NCI-H524 treated with DMSO at 0.1 percent for 48 hours (cell line): ENCODE data around the gene IL32.
"Not testable (repeated sequence)": the region's sequence is repeated elsewhere in the genome, so short reads cannot be mapped to it uniquely, and the experiment has no call there.

Experiments used
- DNase-seq: peaks from one replicate; lab custom pipeline; 2025; lab: John Stamatoyannopoulos, UW

Gene IL32

DNA sequence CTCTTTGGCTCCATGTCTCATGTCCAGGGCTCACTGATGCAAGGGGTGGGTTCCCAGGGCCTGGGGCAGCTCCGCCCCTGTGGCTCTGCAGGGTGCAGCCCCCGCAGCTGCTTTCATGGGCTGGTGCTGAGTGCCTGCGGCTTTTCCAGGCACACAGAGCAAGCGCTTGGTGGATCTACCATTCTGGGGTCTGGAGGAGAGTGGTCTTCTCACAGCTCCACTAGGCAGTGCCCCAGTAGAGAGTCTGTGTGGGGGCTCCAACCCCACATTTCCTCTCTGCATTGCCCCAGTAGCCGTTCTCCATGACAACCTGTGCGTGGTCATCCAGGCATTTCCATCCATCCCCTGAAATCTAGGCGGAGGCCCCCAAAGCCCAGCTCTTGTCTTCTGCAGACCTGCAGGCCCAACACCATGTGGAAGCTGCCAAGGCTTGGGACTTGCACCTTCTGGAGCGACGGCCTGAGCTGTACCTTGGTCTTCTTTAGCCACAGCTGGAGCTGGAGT is 5.2 kb downstream of the IL32 start:
- no peak for DNase-seq

DNA sequence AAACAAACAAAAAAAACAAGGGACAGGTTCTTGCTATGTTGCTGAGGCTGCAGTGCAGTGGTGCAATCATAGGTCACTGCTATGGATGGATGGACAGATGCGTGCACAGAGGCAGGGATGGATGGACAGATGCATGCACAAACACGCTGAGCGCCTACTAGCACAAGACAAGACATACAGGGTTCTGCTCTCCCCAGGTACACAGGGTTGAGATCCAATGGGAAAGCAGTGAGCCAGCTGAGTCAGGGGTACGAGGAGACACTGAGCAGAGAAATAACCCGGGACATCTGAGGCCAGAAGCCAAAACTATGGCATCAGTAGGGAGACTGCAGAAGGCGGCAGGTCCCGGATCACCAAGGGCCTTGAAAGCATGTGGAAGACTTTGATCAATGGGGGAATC is 6.2 kb downstream of the IL32 start:
- no peak for DNase-seq

DNA sequence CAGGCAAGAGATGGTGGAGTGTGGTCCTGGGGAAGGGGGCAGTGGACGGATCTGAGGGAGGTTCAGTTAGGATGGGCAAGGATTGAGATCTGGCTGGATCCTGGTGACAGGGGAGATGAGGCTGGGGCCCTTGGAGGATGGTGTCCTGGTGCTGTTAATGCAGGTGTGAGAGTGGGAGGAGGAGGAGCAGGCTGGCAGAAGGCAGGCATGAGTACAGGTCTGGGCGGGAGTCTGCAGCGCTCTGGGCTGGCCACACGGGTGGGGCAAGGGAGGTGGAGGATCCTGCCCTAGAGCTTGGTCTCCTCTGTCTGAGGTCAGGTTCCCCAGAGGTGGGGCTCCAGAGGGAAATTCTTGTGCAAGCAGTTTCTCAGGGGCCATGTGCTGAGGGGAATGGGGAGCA is 6.7 kb downstream of the IL32 start:
- not testable (repeated sequence) for DNase-seq

DNA sequence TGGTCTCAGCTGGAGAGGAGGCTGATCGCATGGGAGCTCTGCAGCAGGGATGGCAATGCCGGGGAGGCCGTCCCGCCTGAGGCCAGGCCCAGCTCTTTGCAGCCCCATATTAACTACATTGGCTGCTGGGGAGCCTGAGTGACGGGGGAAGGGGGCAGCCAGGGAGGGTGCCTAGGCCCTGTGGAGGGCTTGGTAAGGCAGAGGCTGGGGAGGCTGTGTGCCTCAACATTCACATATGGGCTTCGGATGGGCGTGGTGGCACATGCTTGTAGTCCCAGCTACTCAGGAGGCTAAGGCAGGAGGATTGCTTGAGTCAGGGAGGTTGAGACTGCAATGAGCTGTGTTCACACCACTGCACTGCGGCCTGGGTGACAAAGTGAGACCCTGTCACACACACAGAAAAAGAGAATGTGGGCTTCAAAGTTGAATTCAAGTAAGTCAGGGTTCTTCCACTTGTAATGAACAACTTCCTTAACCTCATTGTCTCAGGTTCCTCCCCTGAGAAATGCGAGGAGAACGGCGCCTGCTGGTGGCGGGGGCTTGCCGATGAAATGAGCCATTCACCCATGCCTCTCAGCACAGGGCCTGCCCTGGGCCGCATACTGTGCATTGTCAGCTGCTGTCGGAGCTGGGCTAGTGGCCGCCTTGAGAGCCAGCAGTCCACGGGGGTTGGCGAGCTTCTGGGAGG is 7.3 kb downstream of the IL32 start:
- not testable (repeated sequence) for DNase-seq

DNA sequence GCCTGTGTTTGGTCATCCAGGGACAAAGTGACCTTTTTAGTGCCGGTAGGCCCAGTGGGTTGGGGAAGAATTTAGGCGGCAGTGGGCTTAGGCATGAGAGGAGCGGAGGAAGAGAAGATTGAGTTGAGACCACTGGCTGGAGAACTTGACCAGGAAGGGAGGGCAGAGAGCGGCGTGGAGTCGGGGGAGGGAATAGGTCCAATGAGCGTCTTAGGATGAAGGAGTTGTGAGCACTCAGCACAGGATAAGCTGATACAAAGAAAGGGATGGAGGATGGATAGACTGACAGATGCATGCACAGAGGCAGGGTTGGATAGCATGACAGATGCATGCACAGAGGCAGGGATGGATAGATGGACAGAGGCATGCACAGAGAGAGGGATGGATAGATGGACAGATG is 8.0 kb downstream of the IL32 start:
- no peak for DNase-seq

DNA sequence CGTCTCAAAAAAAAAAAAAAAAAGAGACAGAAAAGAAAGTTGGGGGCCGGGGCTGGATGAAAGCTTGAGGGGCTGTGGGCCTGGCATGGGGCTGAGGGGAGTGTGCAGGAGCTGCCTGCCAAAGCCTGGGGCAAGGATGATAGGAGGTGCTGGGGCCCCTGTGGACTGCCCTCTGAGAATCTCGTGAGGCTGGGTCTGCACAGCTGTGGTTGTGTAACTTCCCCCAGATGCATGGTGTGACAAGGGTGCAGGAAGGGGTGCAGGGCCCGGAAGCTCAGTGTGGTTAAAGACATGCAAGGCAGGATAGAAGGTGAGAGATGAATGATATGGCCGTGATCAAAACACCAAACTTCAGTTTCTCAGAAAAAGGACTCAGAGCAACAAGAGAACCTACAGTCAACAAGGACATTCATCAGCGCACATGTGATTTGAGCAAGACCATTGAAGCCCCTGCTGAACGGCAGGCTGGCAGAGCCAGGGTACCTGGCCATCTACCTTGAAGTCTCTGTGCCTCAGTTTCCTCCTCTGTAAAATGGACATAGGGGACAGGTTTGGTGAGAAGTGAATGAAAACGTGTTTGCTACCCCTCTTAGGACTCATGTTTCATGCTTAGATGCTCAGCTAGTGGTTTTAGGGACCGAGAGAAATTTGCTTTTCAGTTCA is 9.6 kb downstream of the IL32 start:
- no peak for DNase-seq

DNA sequence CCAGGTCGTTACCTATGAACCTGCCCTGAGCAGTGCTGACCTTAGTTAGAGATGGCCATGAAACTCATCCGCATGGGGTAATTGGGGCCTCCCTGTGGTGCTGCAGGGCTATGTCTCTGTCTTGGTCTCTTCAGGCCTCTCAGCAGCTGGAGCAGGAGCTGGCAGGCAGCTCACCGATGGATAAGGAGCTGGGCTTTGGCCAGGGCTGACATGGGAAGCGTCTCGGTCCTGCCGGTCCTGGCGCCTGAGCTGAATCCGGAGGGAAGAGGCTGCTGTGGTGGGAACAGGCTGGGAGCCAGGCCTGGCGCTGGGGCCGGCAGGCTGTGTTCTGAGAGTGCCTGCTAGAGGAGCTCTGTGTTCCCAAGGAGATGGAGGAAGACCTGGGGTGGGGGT is 10.1 kb downstream of the IL32 start:
- DNase-seq: no peak

DNA sequence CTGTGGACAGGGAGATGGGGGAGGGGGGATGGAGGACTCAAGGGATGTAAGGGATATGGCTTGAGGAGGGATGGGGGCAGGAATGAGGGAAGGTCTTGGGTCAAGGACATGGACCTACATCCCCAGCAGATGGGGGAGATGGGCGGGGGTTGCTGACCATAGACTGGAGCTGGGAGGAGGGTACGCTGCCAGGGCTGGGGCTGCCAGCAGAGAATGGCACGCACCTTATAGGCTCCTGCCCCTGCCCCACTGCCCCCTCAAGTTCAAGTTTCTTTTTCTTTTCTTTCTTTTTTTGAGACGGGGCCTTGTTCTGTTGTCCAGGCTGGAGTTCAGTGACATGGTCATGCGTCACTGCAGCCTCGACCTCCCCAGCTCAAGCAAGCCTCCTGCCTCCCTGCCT is 10.5 kb downstream of the IL32 start:
- DNase-seq: not testable (repeated sequence)

DNA sequence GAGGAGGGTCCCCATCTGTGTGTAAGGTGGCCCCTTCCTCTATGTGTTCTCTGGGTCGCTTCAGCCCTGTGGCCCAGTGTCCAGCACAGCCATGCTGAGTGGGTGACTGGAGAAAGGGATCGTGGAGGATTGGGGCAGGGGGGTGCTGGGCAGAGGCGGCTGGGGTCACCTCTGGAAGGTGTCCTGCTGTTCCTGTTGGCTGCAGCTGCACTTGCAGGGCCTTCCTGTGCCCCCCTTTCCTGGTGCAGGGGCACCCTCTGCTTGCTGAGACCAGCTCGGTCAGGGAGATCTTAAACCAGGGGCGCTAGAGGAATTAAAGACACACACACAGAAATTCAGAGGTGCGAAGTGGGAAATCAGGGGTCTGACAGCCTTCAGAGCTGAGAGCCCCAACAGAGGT is 11.1 kb downstream of the IL32 start:
- no peak for DNase-seq

DNA sequence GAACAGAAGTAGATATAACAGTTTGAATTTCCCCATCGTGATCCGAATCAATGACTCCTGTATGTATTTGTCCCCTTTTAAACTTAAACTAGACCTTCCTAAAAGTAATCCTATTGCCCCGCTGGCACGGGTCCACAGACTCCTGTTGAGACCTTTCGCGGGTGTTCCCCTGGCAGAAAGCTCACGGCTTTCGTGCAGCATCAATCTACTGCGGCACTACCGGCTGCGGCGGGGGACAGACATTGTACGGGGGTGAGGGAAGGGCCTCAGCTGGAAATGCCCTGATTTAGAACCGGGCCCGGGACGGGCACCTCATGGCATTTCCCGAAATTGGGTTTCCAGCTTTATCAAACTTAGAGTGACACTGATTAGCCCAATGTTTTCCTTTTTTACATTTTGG is 14.6 kb downstream of the IL32 start:
- no peak for DNase-seq

DNA sequence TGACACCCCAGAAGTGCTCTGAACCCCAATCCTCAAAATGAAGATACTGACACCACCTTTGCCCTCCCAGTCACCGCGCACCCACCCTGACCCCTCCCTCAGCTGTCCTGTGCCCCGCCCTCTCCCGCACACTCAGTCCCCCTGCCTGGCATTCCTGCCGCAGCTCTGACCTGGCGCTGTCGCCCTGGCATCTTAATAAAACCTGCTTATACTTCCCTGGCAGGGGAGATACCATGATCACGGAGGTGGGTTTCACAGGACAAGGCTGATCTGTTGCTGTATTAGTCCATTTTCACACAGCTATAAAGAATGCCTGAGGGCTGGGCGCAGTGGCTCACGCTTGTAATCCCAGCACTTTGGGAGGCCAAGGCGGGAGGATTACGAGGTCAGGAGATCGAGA is 16.5 kb downstream of the IL32 start:
- not testable (repeated sequence) for DNase-seq

DNA sequence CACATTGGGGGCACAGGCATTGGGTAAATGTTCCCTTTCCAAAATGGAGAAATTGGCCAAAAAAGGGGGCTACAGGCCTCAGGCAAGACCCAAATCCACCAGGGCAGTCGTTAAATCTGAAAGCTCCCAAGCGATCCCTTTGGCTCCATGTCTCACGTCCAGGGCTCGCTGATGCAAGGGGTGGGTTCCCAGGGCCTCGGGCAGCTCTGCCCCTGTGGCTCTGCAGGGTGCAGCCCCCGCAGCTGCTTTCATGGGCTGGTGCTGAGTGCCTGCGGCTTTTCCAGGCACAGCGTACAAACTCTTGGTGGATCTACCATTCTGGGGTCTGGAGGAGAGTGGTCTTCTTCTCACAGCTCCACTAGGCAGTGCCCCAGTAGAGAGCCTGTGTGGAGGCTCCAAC is 18.0 kb downstream of the IL32 start:
- DNase-seq: not testable (repeated sequence)

DNA sequence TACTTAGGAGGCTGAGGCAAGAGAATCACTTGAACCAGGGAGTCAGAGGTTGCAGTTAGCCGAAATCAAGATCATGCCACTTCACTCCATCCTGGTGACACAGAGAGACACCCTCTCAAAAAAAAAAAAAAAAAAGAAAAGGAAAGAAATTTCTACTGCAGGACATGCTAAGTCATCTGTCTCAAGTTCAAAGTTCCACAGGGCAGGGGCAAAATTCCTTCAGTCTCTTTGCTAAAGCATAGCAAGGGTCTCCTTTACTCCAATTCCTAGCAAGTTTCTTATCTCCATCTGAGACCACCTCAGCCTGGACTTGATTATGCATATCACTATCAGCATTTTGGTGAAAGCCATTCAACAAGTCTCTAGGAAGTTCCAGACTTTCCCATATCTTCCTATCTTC is 19.1 kb downstream of the IL32 start:
- DNase-seq: no peak

DNA sequence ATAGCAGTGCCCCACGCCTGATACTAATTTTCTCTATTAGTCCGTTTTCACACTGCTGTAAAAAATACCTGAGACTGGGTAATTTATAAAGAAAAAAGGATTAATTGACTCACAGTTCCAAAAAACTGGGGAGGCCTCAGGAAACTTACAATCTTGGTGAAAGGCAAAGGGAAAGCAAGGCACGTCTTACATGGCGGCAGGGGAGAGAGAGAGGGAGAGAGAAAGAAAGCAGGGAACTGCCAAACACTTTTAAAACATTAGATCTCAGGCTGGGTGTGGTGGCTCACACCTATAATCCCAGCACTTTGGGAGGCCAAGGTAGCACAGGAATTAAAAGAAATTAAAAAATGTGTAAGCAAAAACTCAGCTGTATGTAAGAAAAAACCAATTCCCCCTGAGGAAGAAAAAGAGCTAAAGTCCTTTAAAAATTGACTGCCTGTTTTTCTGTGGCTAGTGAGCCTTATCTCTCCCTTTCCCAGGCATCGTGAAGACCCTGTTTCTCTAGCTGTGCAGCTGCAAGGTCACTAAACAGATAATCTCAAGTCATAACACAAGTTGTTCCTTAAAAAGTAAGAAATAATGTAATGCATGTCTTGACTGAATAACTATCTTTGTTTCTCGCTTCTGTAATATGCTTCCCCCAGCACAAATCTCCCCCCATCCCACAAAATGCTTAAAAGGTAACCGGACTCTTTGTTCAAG is 19.7 kb downstream of the IL32 start:
- no peak for DNase-seq

DNA sequence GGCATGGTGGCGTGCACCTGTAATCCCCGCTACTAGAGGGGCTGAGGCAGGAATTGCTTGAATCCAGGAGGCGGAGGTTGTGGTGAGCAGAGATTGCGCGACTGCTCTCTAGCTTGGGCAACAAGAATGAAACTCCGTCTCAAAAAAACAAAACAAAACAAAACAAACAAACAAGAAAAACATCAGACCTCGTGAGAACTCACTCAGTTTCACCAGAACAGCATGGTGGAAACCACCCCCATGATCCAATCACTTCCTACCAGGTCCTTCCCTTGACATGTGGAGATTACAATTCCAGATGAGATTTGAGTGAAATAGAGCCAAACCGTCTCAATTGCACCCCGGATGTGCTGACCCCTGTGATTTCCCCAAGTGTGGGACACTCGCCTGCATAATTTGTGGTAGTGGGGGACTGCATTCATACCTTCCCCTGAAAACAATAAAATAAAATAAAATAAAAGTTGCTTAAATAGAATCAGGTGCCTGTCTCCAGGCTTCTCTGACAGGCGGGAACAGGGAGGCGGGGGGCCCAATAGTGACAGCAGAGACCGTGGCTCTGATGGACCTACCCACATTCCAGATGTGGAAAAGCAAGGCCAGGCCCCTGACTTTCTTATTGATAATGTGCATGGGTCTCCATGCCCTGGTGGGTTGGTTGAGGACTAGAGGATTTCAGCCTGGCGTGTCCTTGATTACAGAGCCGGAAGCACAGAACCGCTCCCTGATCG is 20.6 kb downstream of the IL32 start:
- DNase-seq: no peak

DNA sequence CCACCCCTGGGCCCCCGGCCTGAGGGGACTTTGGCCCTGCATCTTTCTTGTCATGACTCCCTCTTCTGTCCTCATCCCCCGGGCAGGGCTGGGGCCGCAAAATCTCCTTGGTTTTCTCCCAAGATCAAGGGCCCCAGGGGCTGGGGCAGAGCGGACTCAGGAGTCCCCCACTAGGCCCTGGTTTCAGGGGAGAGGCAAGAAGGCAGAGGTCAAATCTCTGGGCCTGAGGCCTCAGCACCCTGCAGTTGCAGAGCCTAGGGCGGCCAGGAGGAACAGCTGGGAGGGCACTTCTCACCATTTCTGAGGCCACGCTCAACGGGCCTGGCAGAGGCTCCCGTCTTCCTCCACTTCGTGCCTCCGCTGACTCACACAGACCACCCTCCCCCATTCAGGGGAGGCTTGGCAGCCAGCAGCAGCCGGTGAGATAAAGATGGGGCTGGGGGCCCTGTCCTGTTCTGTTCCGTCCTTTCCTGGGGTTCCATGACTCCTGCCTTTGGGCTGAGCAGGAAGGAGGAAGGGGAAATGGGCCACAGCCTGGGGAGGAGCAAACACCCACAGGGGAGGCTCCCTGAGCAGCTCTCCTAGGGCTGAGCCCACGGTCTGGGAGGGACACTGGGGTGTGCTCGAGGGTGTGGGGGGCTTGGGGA is 21.3 kb downstream of the IL32 start:
- no peak for DNase-seq

DNA sequence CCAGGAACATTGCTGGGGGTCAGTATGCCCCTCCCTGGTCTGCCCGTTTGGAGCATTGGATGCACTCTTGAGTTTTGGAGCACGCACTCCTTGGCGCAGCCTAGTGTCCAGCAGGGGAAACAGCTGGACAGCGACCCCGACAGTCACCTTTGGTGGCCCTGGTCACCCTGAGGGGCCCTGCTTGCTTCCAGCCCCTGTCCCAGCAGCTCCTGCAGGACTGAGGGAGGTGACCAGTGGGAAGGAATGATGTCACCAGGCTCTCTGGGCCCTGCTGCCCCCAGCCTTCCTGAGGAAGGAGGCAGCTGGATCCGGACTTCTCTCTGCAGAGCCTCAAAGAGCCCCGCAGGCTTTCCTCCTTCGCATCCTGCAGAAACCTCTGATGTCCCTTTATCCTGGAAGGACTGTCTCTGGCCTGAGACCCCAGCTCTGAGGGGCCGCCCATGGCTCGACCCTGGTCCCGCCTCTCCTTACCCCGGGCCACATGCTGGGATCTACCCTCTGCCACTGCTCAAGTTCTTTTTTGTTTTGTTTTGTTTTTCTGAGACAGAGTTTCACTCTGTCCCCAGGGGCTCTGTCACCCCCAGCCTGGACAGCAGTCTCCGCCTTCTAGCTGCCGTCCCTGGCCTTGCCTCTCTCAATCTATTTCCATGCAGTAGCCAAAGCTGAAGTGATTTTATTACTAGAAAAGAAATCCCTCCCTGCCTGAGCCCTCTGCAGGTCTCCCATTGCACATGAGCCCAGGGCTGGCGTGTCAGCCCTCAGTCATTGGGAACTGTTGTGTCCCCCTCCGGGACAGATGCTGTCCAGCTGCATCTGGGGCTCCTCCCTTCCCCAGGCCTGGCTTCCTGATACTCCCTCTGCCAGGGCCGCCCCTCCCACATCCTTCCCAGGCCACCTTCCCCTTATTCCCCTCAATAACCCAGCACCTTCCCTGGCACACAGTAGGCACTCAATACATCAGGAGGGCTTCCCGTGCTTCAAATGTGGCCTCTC is 22.1 kb downstream of the IL32 start:
- no peak for DNase-seq

DNA sequence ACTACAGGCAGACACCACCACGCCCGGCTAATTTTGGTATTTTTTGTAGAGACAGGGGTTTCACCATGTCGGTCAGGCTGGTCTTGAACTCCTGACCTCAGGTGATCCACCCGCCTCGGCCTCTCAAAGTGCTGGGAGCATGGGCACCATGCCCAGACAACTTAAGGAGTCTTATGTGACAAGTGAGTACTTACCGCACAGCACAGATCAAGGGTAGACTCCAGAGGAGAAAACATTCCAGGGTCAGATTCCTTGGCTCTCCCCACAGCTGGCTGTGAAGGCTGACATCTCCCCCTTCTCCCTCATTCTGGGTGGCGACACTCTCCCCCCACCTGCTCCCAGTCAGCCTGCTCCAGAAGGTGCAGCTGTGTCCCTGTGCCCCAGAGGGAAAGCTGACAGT is 23.0 kb downstream of the IL32 start:
- DNase-seq: no peak

DNA sequence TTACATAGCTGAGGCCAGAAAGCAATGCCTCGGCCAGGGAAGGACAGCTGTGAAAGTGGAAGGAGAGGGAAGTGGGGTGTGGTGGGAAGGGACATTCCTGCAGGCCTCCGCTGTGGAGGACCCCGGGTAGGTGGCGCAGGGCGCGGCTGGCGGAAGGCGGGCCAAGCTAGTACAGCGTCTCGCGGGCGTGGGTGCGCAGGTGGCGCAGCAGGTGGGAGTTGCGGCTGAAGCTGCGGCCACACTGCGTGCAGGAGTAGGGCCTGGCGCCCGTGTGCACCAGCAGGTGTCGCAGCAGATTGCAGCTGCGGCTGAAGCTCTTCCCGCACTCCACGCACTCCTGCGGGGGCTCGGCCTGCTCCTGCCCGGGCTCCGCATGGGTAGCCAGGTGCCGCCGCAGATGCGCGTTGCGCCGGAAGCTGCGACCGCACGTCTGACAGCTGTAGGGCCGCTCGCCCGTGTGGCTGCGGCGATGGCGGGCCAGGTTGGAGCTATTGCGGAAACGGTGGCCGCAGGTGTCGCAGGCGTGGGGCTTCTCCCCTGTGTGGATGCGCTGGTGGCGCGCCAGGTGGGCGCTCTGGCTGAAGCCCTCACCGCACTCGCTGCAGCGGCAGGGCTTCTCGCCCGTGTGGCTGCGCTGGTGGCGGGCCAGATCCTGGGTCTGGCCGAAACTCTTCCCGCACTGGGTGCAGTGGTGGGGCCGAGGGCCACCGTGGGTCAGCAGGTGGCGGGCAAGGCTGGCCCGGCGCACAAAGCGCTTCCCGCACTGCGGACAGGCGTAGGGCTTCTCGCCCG is 23.7 kb downstream of the IL32 start:
- DNase-seq: no peak
